Measurements from ENCODE around the gene EIPR1.
"Not testable (repeated sequence)": the region's sequence is repeated elsewhere in the genome, so short reads cannot be mapped to it uniquely, and the experiment has no call there.

The EIPR1 gene

GRCh38 chr2:3283876-3284656 is 93.6 kb downstream of the EIPR1 start:
- not testable (repeated sequence) for DNase-seq

DNA sequence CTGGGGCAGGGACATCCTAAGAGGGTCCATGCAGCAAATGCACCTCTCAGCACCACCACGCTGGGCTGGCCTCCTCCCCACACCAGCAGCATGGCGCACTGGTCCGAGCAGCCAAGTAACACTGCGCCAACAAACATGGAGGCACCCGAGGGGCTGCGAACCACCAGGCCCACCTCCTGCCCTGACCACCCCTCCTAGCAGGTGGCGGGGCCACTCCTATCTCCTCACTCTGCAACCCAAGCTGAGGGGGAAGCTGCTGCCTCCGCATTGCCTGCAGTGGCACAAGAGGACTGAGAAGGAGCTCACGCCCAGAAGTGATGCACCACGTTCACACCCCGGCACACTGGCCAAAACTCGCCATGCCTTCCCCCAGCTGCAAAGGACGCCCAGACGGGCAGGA is 94.4 kb downstream of the EIPR1 start:
- DNase-seq = no peak

DNA sequence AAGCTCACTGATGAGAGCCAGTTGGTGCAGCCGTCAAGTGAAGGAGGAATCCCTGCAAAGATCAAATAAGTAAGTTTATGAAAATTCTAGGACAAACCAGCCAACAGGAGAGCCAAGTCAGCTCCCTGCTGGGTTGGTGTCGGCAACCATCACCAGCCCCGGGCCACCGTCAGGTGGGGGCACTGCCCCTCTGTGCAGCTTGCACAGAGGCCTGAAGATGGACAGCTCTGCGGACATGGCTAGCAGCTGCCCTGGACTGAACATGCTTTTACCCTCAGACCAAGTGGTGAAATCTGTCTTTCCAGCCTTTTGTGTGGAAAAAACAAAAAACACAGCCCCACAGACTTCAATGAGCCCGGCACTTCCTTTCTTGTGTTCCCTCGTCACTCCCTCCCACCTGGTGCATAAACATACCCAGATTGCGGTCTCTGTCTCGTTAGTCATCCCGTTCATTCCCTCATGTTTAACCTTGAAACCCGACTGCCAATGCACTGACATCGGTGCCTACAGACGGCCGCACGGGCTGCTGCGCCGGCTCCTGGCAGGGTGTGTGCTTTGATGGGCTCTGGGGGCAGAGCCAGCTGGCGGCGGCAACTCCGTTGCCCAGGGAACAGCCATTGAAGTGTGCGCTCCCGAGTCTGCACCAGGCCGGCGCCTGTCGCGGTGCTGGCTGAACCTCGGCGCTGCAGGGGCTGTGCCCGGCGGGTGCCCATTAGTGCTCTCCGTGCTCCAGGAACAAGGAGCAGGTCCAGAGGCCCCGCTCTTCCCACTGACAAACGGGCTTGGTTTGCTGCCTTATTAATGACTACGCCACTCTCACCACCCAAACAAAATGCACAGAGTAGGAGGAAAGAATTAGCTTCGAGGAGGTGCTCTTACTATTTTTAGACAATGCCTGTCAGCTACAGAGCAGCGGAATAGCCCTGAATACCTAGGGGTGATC is 95.3 kb downstream of the EIPR1 start:
- no peak for DNase-seq

DNA sequence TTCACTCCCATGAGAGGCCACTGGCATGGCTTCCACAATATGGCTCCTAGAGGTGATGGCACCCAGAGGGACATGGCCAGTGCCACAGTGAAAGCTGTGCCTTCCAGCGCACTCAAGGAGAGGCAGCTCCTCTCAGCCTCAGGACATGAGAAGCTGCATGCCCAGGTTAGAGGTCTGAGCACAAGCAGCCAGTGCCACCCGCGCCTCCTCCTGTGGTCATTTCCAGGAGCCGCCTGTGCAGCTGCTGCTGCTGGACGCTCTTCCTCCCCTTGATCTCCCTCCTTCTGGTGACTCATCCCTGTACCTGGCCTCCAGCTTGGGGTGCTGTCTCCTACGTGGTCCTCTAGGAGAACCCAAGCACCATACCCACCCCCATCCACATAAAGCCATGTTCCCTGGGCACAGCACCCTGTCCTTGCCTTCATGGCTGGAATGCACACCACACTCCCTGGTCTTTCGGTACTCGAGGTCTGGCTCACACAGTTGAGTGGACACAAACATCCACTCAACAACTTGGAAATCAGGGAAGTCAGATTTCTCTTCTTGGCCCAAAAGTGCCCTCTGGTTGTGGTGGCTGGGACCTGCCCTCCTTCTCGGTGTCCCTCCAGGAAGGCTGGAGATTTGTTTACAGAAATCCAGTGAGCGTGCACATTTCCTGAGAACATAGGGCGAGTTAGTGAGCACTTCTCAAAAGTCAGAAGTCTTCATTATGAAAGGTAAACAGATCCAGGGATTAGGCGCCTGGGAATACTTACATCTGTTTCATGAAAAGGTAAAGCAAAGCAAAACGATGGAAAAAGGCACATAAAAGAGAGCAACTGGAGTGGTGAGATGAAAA is 96.7 kb downstream of the EIPR1 start:
- no peak for DNase-seq

- no peak for DNase-seq
Measured at GRCh38 chr2:3280197-3280596, 97.4 kb downstream of the EIPR1 start.

DNA sequence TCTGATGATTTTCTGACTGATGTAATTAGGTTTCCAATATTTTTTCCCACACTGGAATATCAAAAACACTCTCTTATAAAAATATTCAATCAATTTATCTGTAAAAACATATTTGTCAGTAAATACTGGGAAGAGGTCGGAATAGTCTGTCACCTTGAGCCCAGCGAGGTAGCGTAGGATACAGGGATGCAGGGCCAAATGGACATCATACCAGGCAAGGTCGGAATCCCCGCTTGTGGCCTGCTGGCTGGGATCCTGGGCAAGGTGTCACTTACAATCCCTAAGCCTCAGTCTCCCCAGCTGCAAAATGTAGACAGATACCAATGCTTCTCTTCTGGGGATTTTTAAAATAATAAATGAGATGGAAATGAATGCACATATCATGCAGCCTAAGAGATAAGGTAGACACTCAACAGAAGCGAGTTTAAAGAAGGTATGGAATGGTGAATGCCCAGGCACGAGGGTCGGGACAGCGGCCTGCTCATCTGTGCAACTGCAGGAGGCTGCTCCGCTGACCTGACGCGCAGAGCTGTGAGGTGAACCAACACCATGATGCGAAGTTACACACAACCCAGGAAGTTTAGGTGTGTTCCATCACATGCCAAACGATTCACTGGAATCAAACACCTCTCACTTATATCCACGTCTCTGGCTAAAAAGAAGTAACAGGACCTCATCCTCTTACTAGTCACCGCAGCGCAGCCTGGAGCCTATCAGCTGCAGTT is 98.2 kb downstream of the EIPR1 start:
- DNase-seq = no peak

DNA sequence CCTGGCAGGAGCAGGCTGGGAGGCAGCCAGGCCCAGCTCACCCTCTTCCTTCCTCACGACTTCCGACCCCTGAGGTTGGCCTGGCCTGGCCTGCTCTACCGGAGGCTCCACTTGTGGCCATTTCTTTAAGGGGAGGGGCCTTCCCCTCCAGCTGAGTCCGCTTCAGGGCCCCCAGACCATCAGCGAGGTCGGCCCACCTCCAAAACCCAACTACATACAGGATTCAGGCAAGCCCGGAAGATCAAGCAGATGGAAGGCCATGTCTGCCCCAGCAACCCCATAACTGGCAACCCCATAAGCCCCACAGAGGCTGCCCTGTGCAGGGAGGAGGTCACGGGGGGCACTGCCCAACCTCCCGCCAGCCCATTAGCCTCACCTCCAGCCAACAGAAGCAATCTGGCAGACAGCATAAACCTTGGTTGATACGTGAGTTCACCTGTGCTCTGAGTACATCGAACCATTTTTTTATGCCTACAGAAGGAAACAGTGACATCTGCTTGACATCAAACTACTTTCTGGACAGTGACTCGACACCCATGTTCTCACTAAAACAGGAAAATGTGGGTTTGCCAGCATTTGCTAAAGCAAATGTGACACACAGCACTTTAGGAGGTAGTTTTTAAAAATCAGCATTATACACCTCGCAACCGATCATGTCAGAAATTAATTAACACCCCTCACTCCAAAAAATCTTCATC is 98.9 kb downstream of the EIPR1 start:
- no peak for DNase-seq

DNA sequence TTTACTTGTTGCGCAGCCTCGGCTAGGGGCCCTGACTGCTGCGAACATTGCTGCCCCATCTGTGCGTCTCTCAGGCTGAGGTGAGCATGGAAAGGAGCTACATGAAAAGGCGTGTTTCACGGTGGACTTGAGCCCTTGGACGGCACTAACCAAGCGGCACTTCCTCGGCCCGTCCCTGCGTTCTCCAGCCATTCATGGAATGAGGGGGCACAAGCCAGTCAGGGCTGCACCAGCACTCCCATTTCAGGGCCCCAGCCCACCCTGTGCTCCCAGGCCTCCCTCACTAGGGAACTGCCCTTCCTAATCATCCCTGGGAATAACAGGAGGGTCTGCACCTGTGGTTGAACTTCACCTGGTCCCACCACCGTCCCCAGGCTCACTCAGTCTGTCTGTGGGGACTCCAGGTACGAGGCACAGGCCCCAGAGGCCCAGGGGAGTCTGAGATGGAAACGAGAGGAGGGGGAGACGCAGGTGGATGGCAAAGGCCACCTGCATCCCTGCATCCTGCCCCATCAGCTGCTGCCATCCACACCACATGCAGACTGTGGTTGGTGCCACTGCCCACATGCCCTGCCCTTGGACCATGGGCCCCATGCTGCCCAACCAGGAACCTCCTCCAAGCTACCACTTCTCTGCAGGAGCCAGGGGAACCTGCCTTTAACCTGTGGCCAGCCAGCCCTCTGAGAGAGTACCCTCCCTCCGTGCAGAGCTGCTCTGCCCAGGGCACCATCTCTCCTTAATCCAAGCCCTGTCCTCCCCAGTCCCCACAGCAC is 99.7 kb downstream of the EIPR1 start:
- no peak for DNase-seq

DNA sequence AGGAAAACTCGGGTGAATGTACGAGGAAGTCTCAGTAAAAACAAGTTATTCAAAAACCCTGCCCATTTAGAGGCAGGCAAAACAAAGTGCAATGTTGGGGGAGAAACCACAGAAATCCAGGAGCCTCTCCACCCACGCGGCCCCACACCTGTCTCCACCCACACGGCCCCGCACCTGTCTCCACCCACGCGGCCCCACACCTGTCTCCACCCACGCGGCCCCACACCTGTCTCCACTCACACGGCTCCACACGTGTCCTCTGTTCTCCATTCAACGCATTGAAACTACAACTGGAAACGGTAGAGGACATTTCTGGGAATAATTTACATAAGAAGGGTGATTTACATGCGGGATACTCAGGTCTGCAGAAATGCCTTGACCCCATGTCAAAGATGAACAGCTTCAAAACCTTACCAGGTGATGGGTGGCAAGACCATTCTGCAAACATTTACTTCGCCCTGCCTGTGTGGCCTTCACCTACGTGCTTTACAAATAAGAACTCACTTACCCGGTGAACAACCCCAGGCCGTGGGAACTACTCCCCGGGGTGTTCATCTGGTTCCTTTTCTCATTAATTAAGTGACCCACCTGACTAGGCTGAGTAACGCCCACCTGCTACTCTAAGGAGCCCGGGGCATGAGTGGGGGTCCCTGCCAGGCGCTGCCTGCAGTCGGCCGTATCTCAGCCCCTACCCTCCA is 100.4 kb downstream of the EIPR1 start:
- no peak for DNase-seq

- DNase-seq = no peak
Measured at GRCh38 chr2:3272761-3273160, 104.9 kb downstream of the EIPR1 start.

DNA sequence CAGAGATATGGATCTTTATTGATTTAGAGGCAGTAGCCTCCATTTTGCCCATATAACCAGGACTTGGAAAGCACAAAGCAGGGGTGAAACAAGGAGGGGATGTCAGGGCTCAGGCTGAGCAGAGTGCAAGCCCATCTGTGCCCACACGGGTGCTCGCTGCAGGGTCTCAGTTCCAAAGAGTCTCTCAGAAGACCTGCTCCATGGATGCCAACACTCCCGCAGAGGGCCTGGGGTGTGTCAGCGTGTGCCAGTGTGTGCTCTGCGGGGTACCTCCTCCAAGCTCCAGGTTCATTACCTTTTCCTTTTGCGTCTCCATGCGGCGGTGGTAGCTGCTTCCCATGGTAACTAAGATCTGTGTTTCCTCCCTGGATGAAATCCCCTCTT is 107.5 kb downstream of the EIPR1 start:
- no peak for DNase-seq

- no peak for DNase-seq
Measured at GRCh38 chr2:3269425-3270094, 108.1 kb downstream of the EIPR1 start.

GRCh38 chr2:3268705-3269029 is 109.0 kb downstream of the EIPR1 start:
- DNase-seq = no peak

- no peak for DNase-seq
Measured at GRCh38 chr2:3267869-3268704, 109.5 kb downstream of the EIPR1 start.

GRCh38 chr2:3266925-3267867 is 110.4 kb downstream of the EIPR1 start:
- no peak for DNase-seq

DNA sequence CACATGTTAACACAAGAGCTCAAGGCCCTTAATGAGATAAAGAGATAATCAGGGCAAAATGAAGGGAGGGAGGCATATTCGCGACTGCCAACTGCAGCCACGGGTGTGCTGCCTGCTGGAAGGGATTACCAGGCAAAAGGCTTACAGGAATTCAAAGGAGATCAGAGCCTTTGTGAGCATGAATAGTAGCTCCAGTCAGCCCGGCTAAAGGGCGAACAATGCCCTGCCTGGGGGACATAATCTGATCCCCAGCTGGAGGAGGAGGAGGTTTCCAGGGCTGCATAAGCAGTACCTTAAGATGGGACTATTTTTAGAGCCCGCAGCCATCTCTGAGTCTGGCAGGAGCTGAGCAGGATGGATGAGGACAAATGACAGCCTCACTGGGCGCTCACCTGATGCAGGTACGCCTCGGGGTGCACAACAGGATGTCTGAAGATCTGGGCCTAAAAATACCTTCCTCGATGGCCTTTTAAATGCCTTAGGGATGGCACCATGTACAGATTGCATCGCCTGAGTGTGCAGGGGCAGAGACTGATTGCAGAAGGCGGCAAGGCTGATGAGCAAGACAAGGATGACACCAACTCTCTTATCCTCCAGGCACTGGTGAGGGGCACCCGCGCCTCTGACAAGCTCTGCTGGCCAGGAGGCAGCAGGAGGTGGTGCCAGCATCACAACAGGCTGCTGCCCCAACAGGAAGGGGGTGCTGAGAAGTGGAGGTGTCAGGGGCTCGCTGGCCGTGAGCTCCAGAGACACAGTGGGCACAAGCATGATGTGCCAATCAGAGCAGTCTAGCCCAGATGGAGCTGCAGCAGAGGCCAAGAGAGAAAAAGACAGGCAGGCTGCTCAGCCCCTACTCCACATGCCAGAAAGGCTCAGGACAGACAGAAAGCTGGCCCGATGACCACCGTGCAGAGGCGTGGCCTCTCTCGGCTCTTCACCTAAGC is 111.4 kb downstream of the EIPR1 start:
- DNase-seq = no peak

DNA sequence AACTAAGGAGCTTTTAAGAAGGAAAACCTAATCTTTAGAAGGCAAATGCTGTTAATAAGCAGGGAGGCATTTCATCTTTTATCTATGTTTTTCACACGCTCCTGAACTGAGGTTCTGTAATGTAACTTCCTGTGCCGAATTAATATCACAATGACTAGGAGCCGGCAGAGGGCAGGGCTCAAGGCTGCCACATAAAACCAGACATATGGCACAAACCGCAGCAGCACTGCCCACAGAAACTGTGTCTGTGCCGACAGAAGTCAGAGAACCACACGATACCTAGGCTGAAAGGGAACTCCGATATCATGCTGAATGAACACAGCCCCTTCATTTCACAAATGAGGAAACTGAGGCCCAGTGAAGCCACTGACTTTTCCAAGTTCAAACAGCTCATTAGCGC is 112.1 kb downstream of the EIPR1 start:
- DNase-seq = no peak
